NCI-H1048 (cell line): ENCODE measurements around the gene TRIAP1.

Experiments used
- DNase-seq: peaks from one replicate; lab custom pipeline; 2025; lab: John Stamatoyannopoulos, UW

Gene TRIAP1

DNA sequence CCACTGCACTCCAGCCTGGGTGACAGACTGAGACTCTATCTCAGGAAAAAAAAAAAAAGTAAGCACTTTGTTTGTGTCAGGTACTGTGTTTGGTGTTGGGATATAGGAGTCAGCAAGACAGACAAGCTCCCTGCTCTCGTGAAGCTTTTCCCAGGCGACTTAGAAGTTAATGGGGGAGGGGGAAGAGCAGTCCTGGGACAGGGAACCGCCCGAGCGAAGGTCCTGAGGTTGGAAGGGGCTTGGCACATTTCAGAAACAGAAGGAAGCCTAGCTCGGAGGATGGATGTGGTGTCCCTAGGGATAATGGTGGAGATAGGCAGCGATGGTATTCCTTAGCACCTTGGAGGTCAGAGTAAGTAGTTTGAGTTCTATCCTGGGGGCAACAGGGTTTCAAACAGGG is 16.8 kb downstream of the TRIAP1 start:
- no peak for DNase-seq

DNA sequence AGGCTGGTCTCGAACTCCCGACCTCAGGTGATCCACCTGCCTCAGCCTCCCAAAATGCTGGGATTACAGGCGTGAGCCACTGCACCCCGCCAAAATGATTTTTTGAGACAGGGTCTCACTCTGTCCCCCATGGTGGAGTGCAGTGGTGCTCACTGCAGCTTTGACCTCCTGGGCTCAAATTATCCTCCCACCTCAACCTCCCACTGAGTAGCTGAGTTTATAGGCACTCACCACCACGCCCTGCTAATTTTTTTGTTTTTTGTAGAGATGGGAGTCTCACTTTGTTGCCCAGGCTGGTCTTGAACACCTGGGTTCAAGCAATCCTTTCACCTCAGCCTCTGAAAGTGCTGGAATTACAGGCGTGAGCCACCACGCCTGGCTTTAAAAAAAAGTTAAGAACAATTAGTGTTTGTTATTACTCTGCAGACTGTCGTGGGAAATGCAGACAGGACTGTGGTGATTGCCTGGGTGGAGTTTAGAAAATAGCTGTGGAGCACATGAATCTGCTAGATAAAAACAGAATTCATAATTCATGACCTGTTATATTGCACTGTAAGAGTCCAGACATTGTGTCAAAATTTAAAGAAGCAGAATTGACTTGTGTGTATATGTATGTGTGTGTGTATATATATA is 17.5 kb downstream of the TRIAP1 start:
- DNase-seq = no peak

DNA sequence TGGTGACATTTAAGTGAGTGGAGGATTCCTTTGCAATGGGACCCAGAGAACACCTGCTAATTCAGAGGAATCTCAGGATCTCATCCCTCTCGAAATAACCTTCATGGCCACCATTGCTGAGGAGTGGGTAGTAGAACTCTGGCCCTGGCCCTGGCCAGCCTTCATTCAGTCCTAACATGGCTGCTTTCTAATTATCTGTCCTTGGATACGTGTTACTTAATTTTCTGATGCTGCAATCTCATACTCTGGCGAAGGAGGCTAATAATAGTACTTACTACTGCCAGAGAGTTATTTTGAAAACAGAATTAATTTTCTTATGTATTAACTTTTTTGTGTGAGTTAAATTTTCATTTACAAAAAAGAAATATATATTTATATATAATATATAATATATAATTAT is 20.4 kb downstream of the TRIAP1 start:
- no peak for DNase-seq

DNA sequence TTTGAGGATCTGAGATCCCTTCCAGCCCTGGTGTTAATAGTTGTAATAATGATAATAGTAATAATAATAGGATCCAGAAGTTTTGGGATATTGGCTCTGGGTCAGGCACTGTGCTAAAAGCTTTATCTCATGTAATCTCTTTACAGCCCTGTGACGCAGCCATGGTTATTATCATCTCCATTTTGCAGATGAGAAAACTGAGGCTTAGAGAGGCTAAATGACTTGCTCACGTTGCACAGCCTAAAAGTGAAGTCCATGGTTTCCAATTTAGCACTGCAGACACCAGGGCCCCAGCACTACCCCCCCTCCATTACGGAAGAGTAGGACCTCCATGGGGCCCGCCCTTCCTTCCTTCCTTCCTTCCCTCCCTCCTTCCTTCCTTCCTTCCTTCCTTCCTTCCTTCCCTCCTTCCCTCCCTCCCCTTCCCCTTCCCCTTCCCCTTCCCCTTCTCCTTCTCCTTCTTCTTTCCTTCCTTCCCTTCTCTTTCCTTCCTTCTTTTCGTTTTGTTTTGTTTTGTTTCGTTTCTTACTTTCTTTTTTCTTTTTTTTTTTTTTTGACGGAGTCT is 23.2 kb downstream of the TRIAP1 start:
- no peak for DNase-seq

DNA sequence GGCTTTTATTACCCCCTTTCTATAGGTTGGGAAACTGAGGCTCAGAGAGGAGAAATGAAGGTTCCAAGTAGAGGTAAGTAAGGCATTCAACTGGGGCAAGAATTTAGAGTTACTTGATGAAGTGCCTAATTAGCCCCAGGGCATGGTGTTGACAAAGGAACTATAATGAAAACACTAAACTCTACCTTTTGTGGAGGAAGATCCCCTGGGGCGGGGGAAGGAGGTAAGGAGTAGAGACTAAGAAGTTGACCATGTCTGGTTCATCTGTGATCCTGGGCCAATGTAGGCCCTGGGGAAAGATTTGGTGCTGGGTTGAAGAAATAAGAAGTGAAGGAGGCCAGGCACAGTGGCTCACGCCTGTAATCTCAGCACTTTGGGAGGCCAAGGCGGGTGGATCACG is 24.5 kb downstream of the TRIAP1 start:
- no peak for DNase-seq

DNA sequence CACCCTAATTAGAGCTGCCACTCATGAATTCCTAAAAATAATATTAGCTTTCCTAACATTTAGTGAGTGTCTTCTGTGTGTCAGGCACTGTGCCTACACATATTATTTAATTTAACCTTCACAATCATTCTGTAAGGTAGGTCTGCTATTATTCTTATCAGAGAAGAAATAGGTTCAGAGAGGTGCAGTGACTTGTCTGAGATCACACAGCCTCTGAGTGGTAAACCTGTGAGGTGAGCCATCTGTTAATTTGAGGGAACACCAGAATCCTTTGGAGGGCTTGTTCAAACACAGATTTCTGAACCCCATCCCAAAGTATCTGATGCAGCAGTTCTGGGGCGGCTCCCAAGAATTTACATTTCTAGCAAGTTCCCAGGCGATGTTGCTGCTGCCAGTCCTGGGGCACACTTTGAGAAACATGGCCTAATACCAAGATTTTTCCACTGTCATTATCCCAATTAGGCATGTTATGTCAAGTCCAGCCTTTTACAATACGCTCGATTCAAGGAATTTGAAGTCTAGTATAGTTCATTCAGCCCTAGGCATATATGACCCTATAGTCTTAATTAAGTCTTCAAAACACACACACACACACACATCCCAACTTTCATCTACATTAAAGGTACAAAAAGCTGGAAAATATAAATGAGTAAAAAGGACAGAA is 28.1 kb downstream of the TRIAP1 start:
- DNase-seq = no peak

DNA sequence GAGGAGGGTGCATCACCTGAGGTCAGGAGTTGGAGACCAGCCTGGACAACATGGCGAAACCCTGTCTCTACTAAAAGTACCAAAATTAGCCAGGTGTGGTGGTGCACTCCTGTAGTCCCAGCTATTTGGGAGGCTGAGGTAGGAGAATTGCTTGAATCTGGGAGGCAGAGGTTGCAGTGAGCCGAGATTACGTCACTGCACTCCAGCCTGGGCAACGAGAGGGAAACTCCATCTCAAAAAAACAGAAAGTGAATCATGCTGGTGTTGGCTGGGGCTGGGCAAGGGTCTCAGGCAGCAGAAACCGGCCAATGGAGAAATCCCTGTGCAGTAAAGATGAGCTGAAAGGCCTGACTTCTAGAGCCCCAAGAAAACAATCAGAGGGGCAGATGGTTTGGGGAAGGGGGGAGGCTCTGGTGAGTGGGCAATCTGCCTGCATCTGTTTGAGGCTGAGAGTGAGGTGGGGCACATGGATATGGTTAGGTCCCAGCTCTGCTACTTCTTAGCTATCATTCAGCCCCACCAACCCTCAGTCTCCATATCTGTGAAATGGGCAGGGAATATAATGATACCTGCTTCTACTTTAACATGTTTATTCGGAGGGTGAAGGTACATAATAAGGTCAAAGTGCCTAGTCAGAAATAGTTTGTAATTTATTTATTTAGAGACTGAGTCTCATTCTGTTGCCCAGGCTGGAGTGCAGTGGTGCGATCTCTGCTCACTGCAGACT is 29.5 kb downstream of the TRIAP1 start:
- no peak for DNase-seq

DNA sequence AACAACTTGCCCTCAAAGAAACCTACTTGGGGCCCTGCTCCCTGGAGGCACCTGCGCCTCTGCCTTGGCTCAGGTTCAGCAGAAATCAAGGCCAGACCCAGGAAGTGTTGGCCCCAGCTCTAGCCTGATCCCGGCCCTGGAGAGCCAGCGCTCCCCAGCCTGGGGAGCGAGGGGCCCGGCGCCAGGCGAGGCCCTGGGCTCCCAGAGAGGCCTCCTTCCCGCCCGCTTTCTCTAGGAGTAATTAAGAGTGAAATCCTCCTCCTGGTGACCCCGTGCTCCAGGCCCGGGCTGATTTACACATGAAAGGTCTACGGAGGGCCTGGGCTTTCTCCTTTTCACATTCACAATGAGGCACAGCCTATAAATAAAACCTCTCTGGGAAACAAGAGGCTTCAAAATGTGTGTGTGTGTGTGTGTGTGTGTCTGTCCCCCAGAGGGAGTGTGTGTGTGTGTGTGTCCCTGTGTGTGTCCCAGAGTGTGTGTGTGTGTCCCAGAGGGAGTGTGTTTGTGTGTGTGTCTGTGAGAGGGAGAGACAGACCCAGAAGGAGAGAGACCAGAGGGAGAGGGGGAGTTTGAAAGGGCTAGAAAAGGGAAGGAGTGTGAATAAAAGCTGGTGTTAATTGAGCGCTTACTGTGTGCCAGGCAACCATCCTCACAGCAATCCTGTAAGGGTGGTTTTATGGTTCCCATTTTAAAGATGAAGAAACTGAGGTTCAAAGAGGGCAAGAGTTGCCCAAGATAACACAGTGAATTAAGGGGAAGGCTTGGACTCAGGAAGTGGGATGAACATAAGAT is 32.1 kb downstream of the TRIAP1 start:
- no peak for DNase-seq

DNA sequence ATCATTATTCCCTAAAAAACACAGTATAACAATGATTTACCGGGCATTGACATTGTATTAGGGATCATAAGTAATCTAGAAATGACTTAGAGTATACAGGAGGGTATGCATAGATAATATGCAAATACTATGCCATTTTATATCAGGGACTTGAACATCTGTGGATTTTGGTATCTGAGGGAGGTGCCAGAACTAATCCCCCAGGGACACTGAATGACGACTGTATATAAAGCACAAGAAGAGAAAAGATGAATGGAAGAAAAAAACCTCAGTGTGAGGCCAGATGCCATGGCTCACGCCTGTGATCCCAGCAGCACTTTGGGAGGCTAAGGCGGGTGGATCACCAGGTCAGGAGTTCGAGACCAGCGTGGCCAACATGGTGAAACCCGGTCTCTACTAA is 33.8 kb downstream of the TRIAP1 start:
- DNase-seq = no peak

DNA sequence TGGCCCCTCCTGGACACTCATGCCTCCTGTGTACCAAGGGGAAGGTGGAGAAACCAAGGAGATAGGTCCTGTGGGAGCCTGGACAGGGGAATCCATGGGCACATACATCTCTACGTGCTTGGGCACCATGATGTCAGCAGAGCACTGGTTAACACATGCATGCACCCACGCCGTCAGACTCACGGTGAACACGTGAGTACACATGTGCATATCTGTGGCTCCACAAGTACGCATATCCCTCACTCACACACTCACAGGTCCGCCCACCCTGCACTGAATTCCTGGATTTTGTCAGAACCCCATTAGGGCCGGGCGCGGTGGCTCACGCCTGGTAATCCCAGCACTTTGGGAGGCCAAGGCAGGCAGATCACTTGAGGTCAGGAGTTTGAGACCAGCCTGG is 37.4 kb downstream of the TRIAP1 start:
- DNase-seq = no peak

DNA sequence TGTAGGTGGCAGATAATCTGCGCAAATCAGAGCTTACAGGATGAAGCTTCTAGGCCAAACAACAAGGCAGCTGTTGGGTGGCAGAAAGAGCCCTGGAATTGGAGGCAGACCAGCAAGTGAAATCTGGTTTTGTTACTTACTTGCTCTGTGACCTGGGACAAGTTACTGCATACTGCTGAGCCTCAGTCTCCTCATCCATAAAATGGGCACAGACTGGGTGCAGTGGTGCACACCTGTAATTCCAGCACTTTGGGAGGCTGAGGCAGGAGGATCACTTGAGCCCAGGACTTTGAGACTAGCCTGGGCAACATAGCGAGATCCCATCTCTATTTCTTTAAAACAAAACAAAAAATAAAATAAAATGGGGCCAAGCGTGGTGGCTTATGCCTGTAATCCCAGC is 39.6 kb downstream of the TRIAP1 start:
- DNase-seq = no peak

DNA sequence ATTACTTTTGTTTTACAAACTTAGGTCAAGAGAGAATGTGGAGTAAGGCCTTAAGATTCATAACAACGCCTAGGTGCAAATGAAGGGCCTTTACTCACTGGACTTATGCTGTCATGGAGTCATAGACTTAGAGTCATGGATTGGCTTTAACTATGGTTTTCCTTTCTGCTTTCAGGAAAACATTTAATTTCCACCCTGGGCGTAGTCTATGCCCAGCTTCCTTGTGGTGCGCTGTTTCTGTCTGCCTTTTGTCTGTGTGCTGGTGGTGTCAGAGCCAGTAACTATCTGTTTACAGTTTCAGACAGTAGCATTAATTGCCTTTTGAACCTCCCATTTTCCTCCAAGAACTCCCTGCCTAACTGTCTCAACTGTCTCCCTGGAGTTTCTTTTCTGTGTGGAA is 40.1 kb downstream of the TRIAP1 start:
- no peak for DNase-seq

DNA sequence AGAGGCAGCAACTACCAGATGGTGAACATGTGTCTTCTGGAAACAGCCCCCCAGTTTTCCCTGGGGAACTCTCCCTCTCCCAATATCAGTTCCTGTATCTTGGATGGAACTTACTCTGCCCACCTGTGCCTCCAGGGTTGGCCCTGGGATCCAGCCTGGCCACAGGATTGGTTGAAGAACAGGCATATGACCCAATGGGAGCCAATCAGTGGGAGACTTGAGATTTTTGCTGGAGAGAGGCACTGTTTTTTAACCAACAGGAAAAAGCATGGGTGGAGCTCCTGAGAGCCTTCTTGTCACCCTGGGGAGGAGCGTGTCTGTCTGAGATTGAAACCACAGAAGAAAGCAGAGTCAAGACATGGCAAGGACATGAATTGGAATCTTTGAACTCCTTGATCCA is 41.9 kb downstream of the TRIAP1 start:
- DNase-seq = no peak

DNA sequence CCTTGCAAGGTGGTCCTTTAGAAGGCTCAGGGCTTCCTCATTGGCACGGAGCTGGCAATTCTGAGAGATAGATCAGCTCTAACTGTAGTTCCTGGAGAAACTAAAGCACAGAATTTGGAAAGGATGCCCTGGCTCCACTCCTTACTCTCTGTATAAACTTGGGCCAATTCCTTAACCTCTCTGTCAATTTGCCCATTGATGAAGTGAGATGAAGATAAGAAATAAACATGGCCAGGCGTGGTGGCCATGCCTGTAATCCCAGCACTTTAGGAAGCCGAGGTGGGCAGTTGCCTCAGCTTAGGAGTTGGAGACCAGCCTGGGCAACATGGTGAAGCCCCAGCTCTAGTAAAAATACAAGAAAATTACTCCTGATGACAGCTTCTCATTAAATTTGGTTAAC is 42.3 kb downstream of the TRIAP1 start:
- DNase-seq = no peak

DNA sequence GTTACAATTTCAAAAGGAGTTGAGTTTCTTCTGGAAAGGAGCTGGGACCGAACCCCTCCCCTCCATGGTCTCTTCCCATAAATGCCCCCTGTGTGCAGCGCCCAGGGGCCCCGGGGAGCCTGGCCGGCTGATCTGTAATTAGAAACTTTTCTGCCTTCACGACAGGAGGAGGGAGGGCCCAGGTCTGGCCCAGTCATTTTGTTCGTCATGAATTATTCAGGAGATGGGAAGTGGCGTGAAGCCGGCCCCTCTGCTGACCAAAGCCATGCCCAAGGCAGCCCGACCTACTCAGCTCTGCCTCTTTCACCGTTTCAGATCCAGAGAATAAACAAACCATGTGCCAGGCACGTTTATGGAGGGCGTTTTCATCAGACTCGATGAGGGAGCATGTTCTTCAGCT is 44.0 kb downstream of the TRIAP1 start:
- no peak for DNase-seq

DNA sequence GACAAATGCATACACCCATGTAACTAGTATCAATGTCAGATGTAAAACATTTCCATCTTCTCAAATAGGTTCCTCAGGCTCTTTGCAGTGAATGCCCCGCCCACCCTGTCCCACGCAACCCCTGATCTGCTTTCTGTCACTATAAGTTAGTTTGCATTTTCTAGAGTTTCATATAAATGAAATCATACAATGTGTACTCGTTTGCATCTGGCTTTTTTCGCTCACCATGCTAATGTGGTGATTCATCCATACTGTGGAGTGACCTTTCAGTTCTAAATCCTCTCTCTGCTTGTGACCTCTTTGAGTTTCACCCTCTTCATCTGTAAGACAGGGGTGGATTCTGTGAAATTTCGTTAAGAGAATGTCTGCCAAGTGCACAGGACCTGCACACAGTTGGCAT is 46.7 kb downstream of the TRIAP1 start:
- DNase-seq = no peak

DNA sequence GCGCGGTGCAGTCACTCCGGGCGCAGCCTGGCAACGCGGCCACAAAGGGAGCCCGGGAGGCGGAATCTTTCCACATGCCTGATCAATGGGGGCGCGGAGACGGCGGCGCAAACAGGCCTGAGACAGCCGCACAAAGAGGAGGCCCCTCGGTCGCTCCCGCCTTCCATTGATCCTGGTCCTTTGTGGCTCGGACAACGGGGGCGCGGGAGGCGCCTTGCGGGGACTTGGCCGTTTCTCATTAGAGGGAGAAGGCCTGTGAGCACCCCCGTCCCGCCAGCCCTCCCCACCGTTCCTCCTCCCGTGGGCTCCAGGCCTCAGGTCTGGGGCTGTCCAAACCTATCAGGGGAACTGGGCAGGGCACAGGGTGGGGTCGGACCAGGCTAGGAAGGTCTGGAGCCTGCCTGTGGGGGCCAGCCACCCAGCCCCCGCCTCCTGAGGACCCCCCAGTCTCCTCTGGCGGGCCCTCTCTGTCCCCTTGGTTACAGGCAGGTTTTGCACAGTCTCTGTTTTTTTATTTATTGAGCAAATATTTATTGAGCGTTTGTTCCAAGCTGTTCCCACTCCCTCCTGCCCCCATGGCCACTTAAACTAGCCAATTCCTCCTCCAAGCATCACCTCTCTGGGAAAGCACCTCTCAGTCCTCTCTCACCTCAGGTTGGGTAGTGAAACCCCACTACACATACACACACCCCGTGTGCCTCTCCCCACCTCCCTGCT is 48.2 kb downstream of the TRIAP1 start:
- no peak for DNase-seq

DNA sequence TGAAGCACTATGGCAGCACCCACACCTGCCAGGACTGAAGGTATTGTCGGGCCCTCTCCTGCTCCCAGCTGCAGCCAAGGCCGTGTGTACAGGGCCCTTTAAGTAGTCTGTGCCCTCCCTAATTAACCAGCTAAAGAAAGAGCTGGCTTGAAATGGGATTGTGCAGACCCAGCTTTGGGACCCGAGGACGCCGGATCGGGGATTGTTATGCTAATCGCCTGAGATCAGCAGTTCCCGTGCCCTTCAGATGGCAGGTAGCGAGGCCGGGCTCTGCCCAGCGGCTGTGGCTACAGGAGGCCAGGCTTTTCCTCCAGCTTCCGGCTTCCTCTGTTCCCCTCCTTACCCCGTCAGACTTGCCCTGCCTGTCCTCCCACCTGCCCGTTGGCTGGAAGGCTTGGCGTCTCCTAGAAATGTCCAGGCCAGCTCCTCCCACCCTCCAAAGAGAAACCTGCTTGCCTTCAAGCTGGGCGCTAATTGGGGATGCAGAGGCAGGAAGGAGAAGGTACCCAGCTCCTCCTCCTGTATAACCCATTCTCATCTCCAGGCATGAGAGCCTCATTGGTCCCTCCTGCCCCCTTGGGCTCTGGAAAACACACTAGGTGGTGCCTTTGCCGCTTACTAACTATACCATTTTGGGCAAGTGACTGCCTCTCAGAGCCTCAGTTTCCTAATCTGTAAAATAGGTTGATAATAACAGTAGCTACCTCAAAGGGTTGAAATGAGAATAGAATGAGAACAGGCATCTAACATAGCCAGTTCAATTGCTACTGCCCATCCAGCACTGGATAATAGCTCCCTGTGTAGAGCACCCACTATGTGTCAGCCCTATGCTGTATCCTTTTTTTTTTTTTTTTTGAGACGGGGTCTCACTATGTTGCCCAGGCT is 51.5 kb downstream of the TRIAP1 start:
- no peak for DNase-seq
